Measurements from ENCODE around the gene PRKAG1. TPM values are rescaled to one million over a fixed set of nuclear protein-coding genes. Genes with fewer than 3 reads are reported as not detected.

The PRKAG1 gene
- total RNA-seq, 2 experiments from 2014 or later, result 62.5 to 65.5 TPM

GRCh38 chr12:49034286-49034622 lies 15.7 kb upstream of the PRKAG1 start:
- peaks cover 27% of the 10 kb centered on the region for H3K36me3 Mint-ChIP-seq (ENCODE audit: low read depth)
- CTCF ChIA-PET, result interaction anchor here (0.9 kb wide), 1 partner anchor 12 kb away, joined by 3 read pairs; no protein-coding TSS in a partner anchor
- no peak for DNase-seq
- H3K9me3 Mint-ChIP-seq, result no peaks in the 10 kb centered on the region
- POLR2A ChIA-PET, result interaction anchor here (0.5 kb wide), 1 partner anchor 182 kb away, joined by 6 read pairs; the partner anchor contains the start of gene DDX23
- H3K27ac Mint-ChIP-seq, result no peak overlapping the region
- peaks cover 3% of the 10 kb centered on the region for H3K4me1 Mint-ChIP-seq
- H3K4me3 Mint-ChIP-seq, result no peak overlapping the region
- H3K27me3 Mint-ChIP-seq, result no peaks in the 10 kb centered on the region

- no peak for DNase-seq
- Mint-ChIP-seq H3K4me3 (no peak overlapping the region), H3K4me1 (peaks cover 3% of the 10 kb centered on the region), H3K27me3 (no peaks in the 10 kb centered on the region), H3K27ac (no peak overlapping the region), H3K9me3 (no peaks in the 10 kb centered on the region), H3K36me3 (ENCODE audit: low read depth) (peaks cover 26% of the 10 kb centered on the region)
- ChIA-PET CTCF (interaction anchor here (0.9 to 1.6 kb wide), 2 partner anchors 10 to 12 kb away, joined by 3 to 8 read pairs; no protein-coding TSS in a partner anchor), POLR2A (interaction anchor here (0.5 kb wide), 1 partner anchor 182 kb away, joined by 6 read pairs; the partner anchor contains the start of gene DDX23)
Observed at GRCh38 chr12:49033611-49034285, 15.2 kb upstream of the PRKAG1 start.

- Mint-ChIP-seq H3K4me3 (no peak overlapping the region), H3K9me3 (no peaks in the 10 kb centered on the region), H3K4me1 (peaks cover 3% of the 10 kb centered on the region), H3K27me3 (no peaks in the 10 kb centered on the region), H3K36me3 (ENCODE audit: low read depth) (peaks cover 24% of the 10 kb centered on the region), H3K27ac (peak overlapping the region; percentile 13)
- POLR2A ChIA-PET, result no interaction called here
- CTCF ChIA-PET, result interaction anchor here (1.6 kb wide), 1 partner anchor 11 kb away, joined by 8 read pairs; no protein-coding TSS in a partner anchor
- no peak for DNase-seq
Observed at GRCh38 chr12:49032679-49033447, 14.3 kb upstream of the PRKAG1 start.

GRCh38 chr12:49032276-49032675 lies 13.7 kb upstream of the PRKAG1 start:
- DNase-seq, result no peak
- peaks cover 30% of the 10 kb centered on the region for H3K36me3 Mint-ChIP-seq (ENCODE audit: low read depth)
- peaks cover 3% of the 10 kb centered on the region for H3K4me1 Mint-ChIP-seq
- ChIA-PET CTCF (interaction anchor here (1.6 to 2.4 kb wide), 2 partner anchors 11 kb away, joined by 8 to 9 read pairs; no protein-coding TSS in a partner anchor), POLR2A (no interaction called here)
- no peak overlapping the region for H3K4me3 Mint-ChIP-seq
- no peaks in the 10 kb centered on the region for H3K27me3 Mint-ChIP-seq
- H3K27ac Mint-ChIP-seq, result no peak overlapping the region
- H3K9me3 Mint-ChIP-seq, result no peaks in the 10 kb centered on the region

- H3K36me3 Mint-ChIP-seq (ENCODE audit: low read depth), result peaks cover 29% of the 10 kb centered on the region
- CTCF ChIA-PET, result interaction anchor here (1.7 to 2.4 kb wide), 2 partner anchors 12 to 34 kb away, joined by 5 to 9 read pairs; no protein-coding TSS in a partner anchor
- peaks cover 3% of the 10 kb centered on the region for H3K4me1 Mint-ChIP-seq
- no peak overlapping the region for H3K4me3 Mint-ChIP-seq
- POLR2A ChIA-PET, result no interaction called here
- H3K27ac Mint-ChIP-seq, result no peak overlapping the region
- no peak for DNase-seq
- H3K27me3 Mint-ChIP-seq, result no peaks in the 10 kb centered on the region
- no peaks in the 10 kb centered on the region for H3K9me3 Mint-ChIP-seq
Observed at GRCh38 chr12:49031573-49032161, 13.1 kb upstream of the PRKAG1 start.

GRCh38 chr12:49030714-49031572 lies 12.4 kb upstream of the PRKAG1 start:
- POLR2A ChIA-PET, result no interaction called here
- no peak for DNase-seq
- H3K4me3 Mint-ChIP-seq, result no peak overlapping the region
- H3K9me3 Mint-ChIP-seq, result no peaks in the 10 kb centered on the region
- H3K27ac Mint-ChIP-seq, result no peak overlapping the region
- peaks cover 3% of the 10 kb centered on the region for H3K4me1 Mint-ChIP-seq
- CTCF ChIA-PET, result interaction anchor here (1.3 to 2.6 kb wide), 4 partner anchors 11 to 43 kb away, joined by 5 to 11 read pairs (median 7); no protein-coding TSS in a partner anchor
- peaks cover 26% of the 10 kb centered on the region for H3K36me3 Mint-ChIP-seq (ENCODE audit: low read depth)
- no peaks in the 10 kb centered on the region for H3K27me3 Mint-ChIP-seq

GRCh38 chr12:49030119-49030518 lies 11.5 kb upstream of the PRKAG1 start:
- peaks cover 3% of the 10 kb centered on the region for H3K4me1 Mint-ChIP-seq
- DNase-seq, result no peak
- H3K4me3 Mint-ChIP-seq, result no peak overlapping the region
- CTCF ChIA-PET, result interaction anchor here (0.9 to 2.6 kb wide), 6 partner anchors 10 to 53 kb away, joined by 3 to 11 read pairs (median 5); no protein-coding TSS in a partner anchor
- no peak overlapping the region for H3K27ac Mint-ChIP-seq
- H3K27me3 Mint-ChIP-seq, result no peaks in the 10 kb centered on the region
- H3K36me3 Mint-ChIP-seq (ENCODE audit: low read depth), result peaks cover 30% of the 10 kb centered on the region
- H3K9me3 Mint-ChIP-seq, result no peaks in the 10 kb centered on the region
- POLR2A ChIA-PET, result no interaction called here

- no peaks in the 10 kb centered on the region for H3K27me3 Mint-ChIP-seq
- no peaks in the 10 kb centered on the region for H3K9me3 Mint-ChIP-seq
- H3K36me3 Mint-ChIP-seq (ENCODE audit: low read depth), result peaks cover 35% of the 10 kb centered on the region
Observed at GRCh38 chr12:49028666-49029275, 10.2 kb upstream of the PRKAG1 start.

GRCh38 chr12:49027846-49028555 lies 9.4 kb upstream of the PRKAG1 start:
- Mint-ChIP-seq H3K9me3 (no peaks in the 10 kb centered on the region), H3K27ac (no peak overlapping the region)

More at GRCh38 chr12:49028666-49029275, 10.2 kb upstream of the PRKAG1 start:
- peaks cover 3% of the 10 kb centered on the region for H3K4me1 Mint-ChIP-seq
- ChIA-PET POLR2A (no interaction called here), CTCF (interaction anchor here (0.5 to 2.6 kb wide), 7 partner anchors 8 to 285 kb away, joined by 3 to 11 read pairs (median 4); no protein-coding TSS in a partner anchor)
- H3K27ac Mint-ChIP-seq, result no peak overlapping the region
- no peak for DNase-seq
- H3K4me3 Mint-ChIP-seq, result no peak overlapping the region

GRCh38 chr12:49026678-49027480 lies 8.3 kb upstream of the PRKAG1 start:
- Mint-ChIP-seq H3K27ac (no peak overlapping the region), H3K9me3 (no peaks in the 10 kb centered on the region), H3K4me1 (peaks cover 3% of the 10 kb centered on the region), H3K36me3 (ENCODE audit: low read depth) (peaks cover 43% of the 10 kb centered on the region), H3K27me3 (no peaks in the 10 kb centered on the region), H3K4me3 (no peak overlapping the region)
- DNase-seq, result no peak
- ChIA-PET POLR2A (no interaction called here), CTCF (interaction anchor here (1.1 to 1.5 kb wide), 2 partner anchors 16 to 39 kb away, joined by 3 read pairs; no protein-coding TSS in a partner anchor)

More at GRCh38 chr12:49027846-49028555, 9.4 kb upstream of the PRKAG1 start:
- peaks cover 3% of the 10 kb centered on the region for H3K4me1 Mint-ChIP-seq
- H3K36me3 Mint-ChIP-seq (ENCODE audit: low read depth), result peaks cover 39% of the 10 kb centered on the region
- no peak for DNase-seq
- H3K27me3 Mint-ChIP-seq, result no peaks in the 10 kb centered on the region
- H3K4me3 Mint-ChIP-seq, result no peak overlapping the region
- ChIA-PET POLR2A (no interaction called here), CTCF (interaction anchor here (1.0 to 2.0 kb wide), 3 partner anchors 9 to 31 kb away, joined by 4 to 5 read pairs (median 5); no protein-coding TSS in a partner anchor)

Data from activated CD4-positive, alpha-beta T cell treated with anti-CD3 and anti-CD28 coated beads, Interleukin-2, amount 10 ng/mL, durations not matched to agents 7 days and 5 days (primary cell).